SK-N-SH (cell line): ENCODE results near the gene EEFSEC. TPM values are rescaled to one million over a fixed set of nuclear protein-coding genes. Genes with fewer than 3 reads are reported as not detected.

Experiments
- CTCF ChIA-PET: fragments of 300-600, 350-600 bp; formaldehyde crosslinking; extraction: SDS; loops from one replicate; lab custom pipeline; 2021; lab: Yijun Ruan, JAX
- POLR2A ChIA-PET: fragments of 350-600 bp; sonication (Branson Sonifier 250); formaldehyde crosslinking; extraction: SDS; loops from one replicate; lab custom pipeline; 2020; ENCODE audit warnings: antibody characterized with exemption, inconsistent platforms; lab: Yijun Ruan, JAX
- DNase-seq: peaks from one replicate; pipeline ENCODE4 v3.0.0; 2012
- H2AFZ ChIP-seq: fragments of 200-600 bp; sonication (generic); 2 replicates; pipeline ENCODE4 v1.8.1; 2016; ENCODE audit warnings: antibody characterized with exemption, mild to moderate bottlenecking, low read depth
- H3F3A ChIP-seq: fragments of 200-600 bp; sonication (generic); replicated peaks from 2 replicates; pipeline ENCODE3; 2016; ENCODE audit warnings: antibody characterized with exemption, mild to moderate bottlenecking; ENCODE audit not compliant: insufficient read depth
- H3K27ac ChIP-seq, 2 experiments: fragments of 200-500 bp in 1 of 2; fragments of 200-600 bp in 1 of 2; sonication (Bioruptor generic) in 1 of 2; sonication (generic), shearing (Covaris generic) in 1 of 2; 2 replicates each; pipeline versions ENCODE4 v1.5.1 to v1.6.1; 2014 to 2016; ENCODE audit warnings: low read depth in 2 of 2, inconsistent platforms in 1 of 2, low read length in 1 of 2, mild to moderate bottlenecking in 1 of 2, mixed read lengths in 1 of 2
- H3K27me3 ChIP-seq: fragments of 200-600 bp; sonication (generic), shearing (Covaris generic); 2 replicates; pipeline ENCODE4 v1.6.1; 2016; ENCODE audit warnings: mixed run types; ENCODE audit not compliant: insufficient read depth
- H3K36me3 ChIP-seq, 2 experiments: fragments of 200-500 bp in 1 of 2; fragments of 200-600 bp in 1 of 2; sonication (Bioruptor generic) in 1 of 2; sonication (generic) in 1 of 2; replicated peaks in 1 of 2; 2 replicates each; pipeline versions ENCODE3 to v1.5.1; 2014 to 2016; ENCODE audit warnings: low read length in 1 of 2, mild to moderate bottlenecking in 1 of 2; ENCODE audit not compliant: insufficient read depth in 2 of 2, control insufficient read depth in 1 of 2
- H3K4me1 ChIP-seq, 2 experiments: fragments of 200-500 bp in 1 of 2; fragments of 200-600 bp in 1 of 2; sonication (Bioruptor generic) in 1 of 2; sonication (generic), shearing (Covaris generic) in 1 of 2; 2 replicates each; pipeline versions ENCODE4 v1.5.1 to v1.6.1; 2014 to 2016; ENCODE audit warnings: low read depth in 1 of 2, low read length in 1 of 2, mixed run types in 1 of 2; ENCODE audit not compliant: insufficient read depth in 2 of 2, control insufficient read depth in 1 of 2
- H3K4me2 ChIP-seq: fragments of 200-600 bp; sonication (generic), shearing (Covaris generic); 2 replicates; pipeline ENCODE4 v1.6.1; 2017; ENCODE audit warnings: mixed run types
- H3K4me3 ChIP-seq, 2 experiments: fragments of 200-500 bp in 1 of 2; fragments of 200-600 bp in 1 of 2; sonication (Bioruptor generic) in 1 of 2; sonication (generic), shearing (Covaris generic) in 1 of 2; 2 replicates each; pipeline versions ENCODE4 v1.5.1 to v1.8.1; 2014 to 2016; ENCODE audit warnings: low read depth in 2 of 2, inconsistent platforms in 1 of 2, low read length in 1 of 2, mild to moderate bottlenecking in 1 of 2, mixed read lengths in 1 of 2, moderate library complexity in 1 of 2
- H3K79me2 ChIP-seq: fragments of 200-600 bp; sonication (generic); 2 replicates; pipeline ENCODE4 v1.8.1; 2017; ENCODE audit warnings: mild to moderate bottlenecking; ENCODE audit not compliant: insufficient read depth
- H3K9ac ChIP-seq: fragments of 200-600 bp; sonication (generic); 2 replicates; pipeline ENCODE4 v1.6.1; 2017; ENCODE audit warnings: mixed run types
- H3K9me2 ChIP-seq: fragments of 200-600 bp; sonication (generic); 2 replicates; pipeline ENCODE4 v1.6.1; 2017; ENCODE audit warnings: mixed run types
- H3K9me3 ChIP-seq: fragments of 200-600 bp; sonication (generic); 2 replicates; pipeline ENCODE4 v1.6.1; 2017; ENCODE audit warnings: mixed run types, mild to moderate bottlenecking, moderate library complexity
- H4K20me1 ChIP-seq: fragments of 200-600 bp; sonication (generic); 2 replicates; pipeline ENCODE4 v1.6.1; 2017; ENCODE audit warnings: mild to moderate bottlenecking, mixed run types; ENCODE audit not compliant: insufficient read depth
- CHD2 ChIP-seq: fragments of 150-350 bp; IDR thresholded peaks from 2 replicates; pipeline ENCODE4 v1.6.1; 2018; ENCODE audit warnings: low read length; ENCODE audit not compliant: partially characterized antibody
- EP300 ChIP-seq, 2 experiments: IDR thresholded peaks; 2 replicates each; pipeline versions ENCODE4 v1.4.0 to v1.6.1; 2012; ENCODE audit warnings: borderline replicate concordance in 1 of 2, low read depth in 1 of 2, low read length in 1 of 2
- MXI1 ChIP-seq: IDR thresholded peaks from 2 replicates; pipeline ENCODE4 v1.6.1; 2012; ENCODE audit warnings: mild to moderate bottlenecking, low read depth, low read length, improper control_type of control experiment
- RFX5 ChIP-seq: IDR thresholded peaks from 2 replicates; pipeline ENCODE4 v1.6.1; 2012; ENCODE audit warnings: mild to moderate bottlenecking, improper control_type of control experiment, low read length
- TAF1 ChIP-seq: IDR thresholded peaks from 2 replicates; pipeline ENCODE4 v1.6.1; 2012; ENCODE audit warnings: low read depth, mild to moderate bottlenecking, low read length, moderate library complexity, borderline replicate concordance
- WGBS: methylation state at CpG from one replicate; pipeline ENCODE4 v1.1.6; 2017; ENCODE audit warnings: low lambda C conversion rate; 5-methylcytosine and 5-hydroxymethylcytosine counted together
- polyA plus RNA-seq, 3 experiments: library from polyadenylated mRNA; depleted of rRNA; stranded (reverse); fragments of >200 nt; gene quantifications; 2 replicates each; pipeline ENCODE4 v1.2.3, GENCODE V29; 2012
- TF ChIP-seq, protein P1 (sequence below): IDR thresholded peaks from 2 replicates; pipeline ENCODE4 v1.6.1; 2012; ENCODE audit warnings: mild to moderate bottlenecking, low read depth, low read length, moderate library complexity
- TF ChIP-seq, protein P2 (sequence below): IDR thresholded peaks from 2 replicates; pipeline ENCODE4 v1.4.0; 2012; ENCODE audit warnings: low read depth, borderline replicate concordance

Gene EEFSEC
- polyA plus RNA-seq, 1 of the 3 experiments (the other 2 are of a cell fraction): 12.4 TPM

DNA sequence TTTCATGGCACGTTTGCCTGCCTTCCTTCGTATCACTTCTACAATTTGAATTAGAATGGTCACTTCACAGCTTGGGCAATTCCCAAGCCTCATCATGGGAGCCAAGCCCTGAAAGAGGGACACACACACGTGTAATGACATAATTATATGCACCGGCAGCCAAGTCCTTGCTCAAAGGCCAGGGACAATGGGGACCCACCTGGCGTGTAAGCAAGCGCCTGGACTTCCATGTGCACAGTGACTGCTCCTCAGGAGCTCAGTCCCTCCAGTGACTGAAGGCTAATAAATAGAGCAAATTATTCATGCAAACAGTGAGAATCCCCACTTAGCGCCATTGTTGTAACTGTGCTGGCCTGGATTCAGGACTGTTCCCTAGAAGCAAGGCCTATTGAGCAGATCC lies 198.3 kb downstream of the EEFSEC start:
- Histone ChIP-seq H3K4me1 (peaks cover 0 to 50% of the 10 kb centered on the region in 2 experiments; a peak in 2 of 4 replicates), H3F3A (peaks cover 6% of the 10 kb centered on the region), H4K20me1 (no peaks in the 10 kb centered on the region), H3K27ac (no peak overlapping the region), H3K79me2 (no peaks in the 10 kb centered on the region), H3K9me3 (no peaks in the 10 kb centered on the region), H3K36me3 (no peaks in the 10 kb centered on the region), H3K27me3 (no peaks in the 10 kb centered on the region), H3K4me3 (no peak overlapping the region), H3K4me2 (no peak overlapping the region), H3K9me2 (no peaks in the 10 kb centered on the region), H3K9ac (no peak overlapping the region), H2AFZ (no peak overlapping the region)
- ChIA-PET CTCF (interaction anchor here (1.4 kb wide), 1 partner anchor 75 kb away, joined by 3 read pairs; no protein-coding TSS in a partner anchor), POLR2A (no interaction called here)
- DNase-seq: no peak
- WGBS: 100% methylated on average over 5 of the region's 7 CpGs
- TF ChIP-seq, protein P1, sequence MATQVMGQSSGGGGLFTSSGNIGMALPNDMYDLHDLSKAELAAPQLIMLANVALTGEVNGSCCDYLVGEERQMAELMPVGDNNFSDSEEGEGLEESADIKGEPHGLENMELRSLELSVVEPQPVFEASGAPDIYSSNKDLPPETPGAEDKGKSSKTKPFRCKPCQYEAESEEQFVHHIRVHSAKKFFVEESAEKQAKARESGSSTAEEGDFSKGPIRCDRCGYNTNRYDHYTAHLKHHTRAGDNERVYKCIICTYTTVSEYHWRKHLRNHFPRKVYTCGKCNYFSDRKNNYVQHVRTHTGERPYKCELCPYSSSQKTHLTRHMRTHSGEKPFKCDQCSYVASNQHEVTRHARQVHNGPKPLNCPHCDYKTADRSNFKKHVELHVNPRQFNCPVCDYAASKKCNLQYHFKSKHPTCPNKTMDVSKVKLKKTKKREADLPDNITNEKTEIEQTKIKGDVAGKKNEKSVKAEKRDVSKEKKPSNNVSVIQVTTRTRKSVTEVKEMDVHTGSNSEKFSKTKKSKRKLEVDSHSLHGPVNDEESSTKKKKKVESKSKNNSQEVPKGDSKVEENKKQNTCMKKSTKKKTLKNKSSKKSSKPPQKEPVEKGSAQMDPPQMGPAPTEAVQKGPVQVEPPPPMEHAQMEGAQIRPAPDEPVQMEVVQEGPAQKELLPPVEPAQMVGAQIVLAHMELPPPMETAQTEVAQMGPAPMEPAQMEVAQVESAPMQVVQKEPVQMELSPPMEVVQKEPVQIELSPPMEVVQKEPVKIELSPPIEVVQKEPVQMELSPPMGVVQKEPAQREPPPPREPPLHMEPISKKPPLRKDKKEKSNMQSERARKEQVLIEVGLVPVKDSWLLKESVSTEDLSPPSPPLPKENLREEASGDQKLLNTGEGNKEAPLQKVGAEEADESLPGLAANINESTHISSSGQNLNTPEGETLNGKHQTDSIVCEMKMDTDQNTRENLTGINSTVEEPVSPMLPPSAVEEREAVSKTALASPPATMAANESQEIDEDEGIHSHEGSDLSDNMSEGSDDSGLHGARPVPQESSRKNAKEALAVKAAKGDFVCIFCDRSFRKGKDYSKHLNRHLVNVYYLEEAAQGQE: no peak
- TF ChIP-seq EP300 (IDR thresholded peaks at IDR 0.05; ENCODE audit: borderline replicate concordance in 1 of 2, low read depth in 1 of 2, low read length in 1 of 2) (no peak), MXI1 (no peak)

GRCh38 chr3:128352326-128352725 lies 199.0 kb downstream of the EEFSEC start:
- Histone ChIP-seq H3K4me3 (no peak overlapping the region), H3F3A (peaks cover 6% of the 10 kb centered on the region), H3K27ac (no peak overlapping the region), H3K4me2 (no peak overlapping the region), H3K27me3 (no peaks in the 10 kb centered on the region), H3K79me2 (no peaks in the 10 kb centered on the region), H3K4me1 (peaks cover 0 to 58% of the 10 kb centered on the region in 2 experiments; a peak in 2 of 4 replicates)
- no peak for DNase-seq
- TF ChIP-seq TAF1 (no peak), CHD2 (no peak), RFX5 (no peak)
- TF ChIP-seq, protein P2, sequence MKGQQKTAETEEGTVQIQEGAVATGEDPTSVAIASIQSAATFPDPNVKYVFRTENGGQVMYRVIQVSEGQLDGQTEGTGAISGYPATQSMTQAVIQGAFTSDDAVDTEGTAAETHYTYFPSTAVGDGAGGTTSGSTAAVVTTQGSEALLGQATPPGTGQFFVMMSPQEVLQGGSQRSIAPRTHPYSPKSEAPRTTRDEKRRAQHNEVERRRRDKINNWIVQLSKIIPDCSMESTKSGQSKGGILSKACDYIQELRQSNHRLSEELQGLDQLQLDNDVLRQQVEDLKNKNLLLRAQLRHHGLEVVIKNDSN: no peak
- TF ChIP-seq, all 33 proteins: peak for 0
- Histone ChIP-seq H3K9me2 (no peaks in the 10 kb centered on the region), H3K36me3 (no peaks in the 10 kb centered on the region), H4K20me1 (no peaks in the 10 kb centered on the region), H3K9ac (no peak overlapping the region), H2AFZ (no peak overlapping the region), H3K9me3 (no peaks in the 10 kb centered on the region)
- 97% methylated on average over 5 of the region's 8 CpGs for WGBS
- ChIA-PET CTCF (interaction anchor here (0.6 kb wide), 1 partner anchor 15 kb away, joined by 3 read pairs; no protein-coding TSS in a partner anchor), POLR2A (no interaction called here)
